ENCODE data around the gene PDE5A. TPM values are rescaled to one million over a fixed set of nuclear protein-coding genes. Genes with fewer than 3 reads are reported as not detected.
"Not testable (repeated sequence)": the region's sequence is repeated elsewhere in the genome, so short reads cannot be mapped to it uniquely, and the experiment has no call there.

The PDE5A gene
- total and polyA plus RNA-seq, 5 experiments from 2014 or later = 1.0 to 1.3 (median 1.1) TPM

GRCh38 chr4:119493419-119493818 is 135.2 kb downstream of the PDE5A start:
- Mint-ChIP-seq H3K27ac (no peak overlapping the region), H3K4me1 (no peaks in the 10 kb centered on the region), H3K27me3 (no peaks in the 10 kb centered on the region), H3K36me3 (peaks cover 0 to 55% (median 22%) of the 10 kb centered on the region in 3 donors), H3K9me3 (no peaks in the 10 kb centered on the region), H3K4me3 (no peak overlapping the region)
- DNase-seq = peak in 1 of 10 donors; percentile 3
- ATAC-seq = no peak
- POLR2A ChIA-PET = no interaction called here

- no peak for DNase-seq
- peaks cover 0 to 28% (median 7%) of the 10 kb centered on the region in 3 donors for H3K36me3 Mint-ChIP-seq
- POLR2A ChIA-PET = no interaction called here
- no peaks in the 10 kb centered on the region for H3K4me1 Mint-ChIP-seq
- peaks cover 0 to 4% (median 0%) of the 10 kb centered on the region in 9 donors for H3K9me3 Mint-ChIP-seq
- no peak for ATAC-seq
- H3K4me3 Mint-ChIP-seq = no peak overlapping the region
- peak overlapping the region in 1 of 10 donors; percentile 68 for H3K27ac Mint-ChIP-seq
- H3K27me3 Mint-ChIP-seq = no peaks in the 10 kb centered on the region
These were observed 138.3 kb downstream of the PDE5A start for GRCh38 chr4:119490335-119490734.

- no peak for DNase-seq
- Mint-ChIP-seq H3K36me3 (peaks cover 0 to 20% (median 6%) of the 10 kb centered on the region in 3 donors), H3K4me3 (no peak overlapping the region), H3K27ac (no peak overlapping the region), H3K27me3 (no peaks in the 10 kb centered on the region), H3K4me1 (no peaks in the 10 kb centered on the region), H3K9me3 (peaks cover 0 to 9% (median 0%) of the 10 kb centered on the region in 9 donors)
- ATAC-seq = no peak
- POLR2A ChIA-PET = no interaction called here
These were observed 139.3 kb downstream of the PDE5A start for GRCh38 chr4:119489305-119489704.

- no peaks in the 10 kb centered on the region for H3K27me3 Mint-ChIP-seq
- no peak for ATAC-seq
- H3K9me3 Mint-ChIP-seq = peaks cover 0 to 32% (median 0%) of the 10 kb centered on the region in 9 donors
- H3K36me3 Mint-ChIP-seq = peaks cover 11 to 53% (median 50%) of the 10 kb centered on the region in 3 donors
- no peak overlapping the region for H3K4me3 Mint-ChIP-seq
- DNase-seq = no peak
- H3K27ac Mint-ChIP-seq = no peak overlapping the region
- H3K4me1 Mint-ChIP-seq = no peaks in the 10 kb centered on the region
- POLR2A ChIA-PET = no interaction called here
These were observed 148.3 kb downstream of the PDE5A start for GRCh38 chr4:119480331-119480730.

- POLR2A ChIA-PET = no interaction called here
- peaks cover 0 to 31% (median 0%) of the 10 kb centered on the region in 9 donors for H3K9me3 Mint-ChIP-seq
These were observed 148.8 kb downstream of the PDE5A start for GRCh38 chr4:119479835-119480234.

DNA sequence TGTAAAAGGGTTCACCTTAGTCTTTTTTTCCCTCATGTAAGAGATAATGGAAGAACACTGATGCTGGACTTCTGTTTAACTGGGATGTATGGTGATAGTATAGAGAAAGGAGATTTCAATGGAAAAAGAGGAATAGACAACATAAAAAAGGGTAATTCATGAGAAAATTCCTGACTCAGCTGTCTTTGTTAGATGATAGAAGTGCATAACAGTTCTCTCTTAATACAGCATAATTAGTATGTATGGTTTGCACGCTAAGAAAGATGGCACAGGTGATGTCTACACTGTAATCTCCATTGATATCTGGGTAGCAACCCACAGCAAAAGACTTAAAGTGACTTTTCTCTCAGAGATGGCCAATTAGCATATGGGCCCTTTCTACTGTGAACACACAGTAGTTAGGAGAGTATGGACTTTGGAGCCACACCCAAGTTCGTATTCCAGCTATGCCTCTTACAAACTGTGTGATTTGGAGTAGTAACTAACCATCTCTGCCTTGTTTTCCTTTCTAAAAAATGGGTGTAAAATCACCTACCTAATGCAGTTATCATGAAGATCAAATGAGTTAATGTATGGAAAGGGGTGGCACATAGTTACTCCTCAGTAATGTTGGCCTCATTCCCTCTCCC is 149.3 kb downstream of the PDE5A start:
- peaks cover 11 to 60% (median 49%) of the 10 kb centered on the region in 3 donors for H3K36me3 Mint-ChIP-seq
- ATAC-seq (no peak), DNase-seq (no peak)
- no peak overlapping the region for H3K27ac Mint-ChIP-seq
- no peaks in the 10 kb centered on the region for H3K27me3 Mint-ChIP-seq
- POLR2A ChIA-PET = no interaction called here
- H3K9me3 Mint-ChIP-seq = peaks cover 0 to 25% (median 0%) of the 10 kb centered on the region in 9 donors
- H3K4me3 Mint-ChIP-seq = no peak overlapping the region
- H3K4me1 Mint-ChIP-seq = no peaks in the 10 kb centered on the region

More at GRCh38 chr4:119479835-119480234, 148.8 kb downstream of the PDE5A start:
- ATAC-seq (no peak), DNase-seq (no peak)
- Mint-ChIP-seq H3K27ac (no peak overlapping the region), H3K27me3 (no peaks in the 10 kb centered on the region), H3K4me3 (no peak overlapping the region), H3K36me3 (peaks cover 11 to 54% (median 53%) of the 10 kb centered on the region in 3 donors), H3K4me1 (no peaks in the 10 kb centered on the region)

- Mint-ChIP-seq H3K4me3 (no peak overlapping the region), H3K36me3 (peaks cover 11 to 63% (median 46%) of the 10 kb centered on the region in 3 donors), H3K27ac (no peak overlapping the region), H3K9me3 (peaks cover 0 to 19% (median 0%) of the 10 kb centered on the region in 9 donors), H3K27me3 (no peaks in the 10 kb centered on the region), H3K4me1 (no peaks in the 10 kb centered on the region)
- DNase-seq (no peak), ATAC-seq (no peak)
- POLR2A ChIA-PET = no interaction called here
These were observed 150.0 kb downstream of the PDE5A start for GRCh38 chr4:119478446-119479179.

GRCh38 chr4:119477412-119478053 is 151.1 kb downstream of the PDE5A start:
- peaks cover 4 to 63% (median 36%) of the 10 kb centered on the region in 3 donors for H3K36me3 Mint-ChIP-seq
- peaks cover 0 to 8% (median 0%) of the 10 kb centered on the region in 9 donors for H3K9me3 Mint-ChIP-seq
- POLR2A ChIA-PET = no interaction called here
- H3K27me3 Mint-ChIP-seq = no peaks in the 10 kb centered on the region
- DNase-seq (no peak), ATAC-seq (no peak)
- H3K4me3 Mint-ChIP-seq = no peak overlapping the region
- no peaks in the 10 kb centered on the region for H3K4me1 Mint-ChIP-seq
- H3K27ac Mint-ChIP-seq = no peak overlapping the region

DNA sequence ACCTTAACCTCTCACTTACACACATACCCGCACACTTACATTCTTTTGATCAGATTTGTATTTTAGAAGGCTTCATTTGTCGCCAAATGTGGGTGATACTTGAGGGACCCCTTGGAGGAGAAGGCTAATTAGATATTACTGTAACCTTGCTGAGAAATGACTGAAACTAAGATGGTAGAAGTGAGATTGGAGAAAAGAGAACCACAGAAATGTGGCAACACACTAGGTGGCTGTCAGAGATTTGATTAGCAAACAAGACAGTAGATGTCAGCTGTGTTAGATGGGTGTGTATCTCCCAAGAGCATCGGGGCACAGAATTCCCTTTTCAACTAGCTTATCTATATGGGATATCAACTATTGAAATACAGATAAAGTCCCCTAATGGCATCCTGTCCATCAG is 157.3 kb downstream of the PDE5A start:
- H3K36me3 Mint-ChIP-seq = peaks cover 0 to 70% (median 8%) of the 10 kb centered on the region in 3 donors

GRCh38 chr4:119470737-119471063 is 157.9 kb downstream of the PDE5A start:
- H3K4me1 Mint-ChIP-seq, H3K27me3 Mint-ChIP-seq, POLR2A ChIA-PET, H3K4me3 Mint-ChIP-seq, DNase-seq, H3K9me3 Mint-ChIP-seq, ATAC-seq, H3K27ac Mint-ChIP-seq: not testable (repeated sequence)
- H3K36me3 Mint-ChIP-seq = peaks cover 3 to 69% (median 8%) of the 10 kb centered on the region in 3 donors

More for the DNA sequence above, 157.3 kb downstream of the PDE5A start:
- H3K27me3 Mint-ChIP-seq = no peaks in the 10 kb centered on the region
- POLR2A ChIA-PET = no interaction called here
- no peak for ATAC-seq
- no peak overlapping the region for H3K4me3 Mint-ChIP-seq
- no peak overlapping the region for H3K27ac Mint-ChIP-seq
- no peaks in the 10 kb centered on the region for H3K4me1 Mint-ChIP-seq
- DNase-seq = no peak
- no peaks in the 10 kb centered on the region for H3K9me3 Mint-ChIP-seq

GRCh38 chr4:119470021-119470736 is 158.4 kb downstream of the PDE5A start:
- H3K4me1 Mint-ChIP-seq, H3K9me3 Mint-ChIP-seq, ATAC-seq, H3K27me3 Mint-ChIP-seq, POLR2A ChIA-PET, DNase-seq, H3K4me3 Mint-ChIP-seq: not testable (repeated sequence)
- Mint-ChIP-seq H3K27ac (peak overlapping the region in 1 of 10 donors; percentile 57), H3K36me3 (peaks cover 3 to 72% (median 8%) of the 10 kb centered on the region in 3 donors)

GRCh38 chr4:119469039-119469438 is 159.6 kb downstream of the PDE5A start:
- DNase-seq, ATAC-seq, POLR2A ChIA-PET, H3K4me3 Mint-ChIP-seq, H3K4me1 Mint-ChIP-seq, H3K27ac Mint-ChIP-seq, H3K9me3 Mint-ChIP-seq, H3K27me3 Mint-ChIP-seq: not testable (repeated sequence)
- H3K36me3 Mint-ChIP-seq = peaks cover 4 to 65% (median 8%) of the 10 kb centered on the region in 3 donors
